ENCODE results near the gene ATP6AP2. TPM values are rescaled to one million over a fixed set of nuclear protein-coding genes. Genes with fewer than 3 reads are reported as not detected.

Gene ATP6AP2
- total and polyA plus RNA-seq, 2 experiments from 2014 or later = 50.5 to 164 TPM

GRCh38 chrX:40603446-40603845 is 22.7 kb downstream of the ATP6AP2 start:
- H3K4me1 ChIP-seq (ENCODE audit: low read depth) = no peaks in the 10 kb centered on the region
- TF ChIP-seq, protein P1, sequence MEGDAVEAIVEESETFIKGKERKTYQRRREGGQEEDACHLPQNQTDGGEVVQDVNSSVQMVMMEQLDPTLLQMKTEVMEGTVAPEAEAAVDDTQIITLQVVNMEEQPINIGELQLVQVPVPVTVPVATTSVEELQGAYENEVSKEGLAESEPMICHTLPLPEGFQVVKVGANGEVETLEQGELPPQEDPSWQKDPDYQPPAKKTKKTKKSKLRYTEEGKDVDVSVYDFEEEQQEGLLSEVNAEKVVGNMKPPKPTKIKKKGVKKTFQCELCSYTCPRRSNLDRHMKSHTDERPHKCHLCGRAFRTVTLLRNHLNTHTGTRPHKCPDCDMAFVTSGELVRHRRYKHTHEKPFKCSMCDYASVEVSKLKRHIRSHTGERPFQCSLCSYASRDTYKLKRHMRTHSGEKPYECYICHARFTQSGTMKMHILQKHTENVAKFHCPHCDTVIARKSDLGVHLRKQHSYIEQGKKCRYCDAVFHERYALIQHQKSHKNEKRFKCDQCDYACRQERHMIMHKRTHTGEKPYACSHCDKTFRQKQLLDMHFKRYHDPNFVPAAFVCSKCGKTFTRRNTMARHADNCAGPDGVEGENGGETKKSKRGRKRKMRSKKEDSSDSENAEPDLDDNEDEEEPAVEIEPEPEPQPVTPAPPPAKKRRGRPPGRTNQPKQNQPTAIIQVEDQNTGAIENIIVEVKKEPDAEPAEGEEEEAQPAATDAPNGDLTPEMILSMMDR (IDR thresholded peaks at IDR 0.05; ENCODE audit: low read depth, low read length) = no peak
- H3K27ac ChIP-seq = no peak overlapping the region
- H3K27me3 ChIP-seq = no peaks in the 10 kb centered on the region
- H3K9me3 ChIP-seq (ENCODE audit: low read depth) = no peaks in the 10 kb centered on the region
- DNase-seq (ENCODE audit: low read depth in 1 of 2, low spot score in 1 of 2) = no peak
- H3K4me3 ChIP-seq = no peak overlapping the region
- H3K36me3 ChIP-seq = peaks cover 22% of the 10 kb centered on the region

DNA sequence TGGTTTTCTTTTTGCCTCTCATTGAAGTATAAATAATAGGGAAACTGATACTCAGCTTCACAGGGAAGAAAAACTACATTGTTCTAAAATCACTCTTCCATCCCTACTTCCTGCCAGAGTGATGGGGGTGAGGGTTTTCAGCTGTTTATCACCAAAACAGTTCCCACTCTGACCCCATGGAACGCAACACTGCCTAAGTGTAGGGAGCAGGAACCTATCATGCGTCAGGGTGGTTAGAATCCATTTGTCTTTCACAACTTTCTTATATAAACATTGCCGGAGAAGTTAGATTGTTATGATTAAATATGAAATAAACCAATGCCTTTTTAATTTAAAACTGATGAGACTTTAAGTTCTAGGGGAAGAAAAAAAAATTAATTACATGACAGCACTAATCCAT is 26.6 kb downstream of the ATP6AP2 start:
- Histone ChIP-seq H3K27me3 (no peaks in the 10 kb centered on the region), H3K4me3 (no peak overlapping the region), H3K9me3 (ENCODE audit: low read depth) (no peaks in the 10 kb centered on the region), H3K4me1 (ENCODE audit: low read depth) (no peaks in the 10 kb centered on the region), H3K36me3 (no peaks in the 10 kb centered on the region), H3K27ac (no peak overlapping the region)
- TF ChIP-seq, protein P1 (IDR thresholded peaks at IDR 0.05; ENCODE audit: low read depth, low read length) = no peak
- DNase-seq (ENCODE audit: low read depth in 1 of 2, low spot score in 1 of 2) = peak in 1 of 2 donors; percentile 9

- Histone ChIP-seq H3K27ac (no peak overlapping the region), H3K4me3 (no peak overlapping the region), H3K9me3 (ENCODE audit: low read depth) (no peaks in the 10 kb centered on the region), H3K27me3 (no peaks in the 10 kb centered on the region), H3K4me1 (ENCODE audit: low read depth) (no peaks in the 10 kb centered on the region), H3K36me3 (no peaks in the 10 kb centered on the region)
- TF ChIP-seq, protein P1 (IDR thresholded peaks at IDR 0.05; ENCODE audit: low read depth, low read length) = no peak
- DNase-seq (ENCODE audit: low read depth in 1 of 2, low spot score in 1 of 2) = no peak
Observed at GRCh38 chrX:40612511-40612910, 31.7 kb downstream of the ATP6AP2 start.

DNA sequence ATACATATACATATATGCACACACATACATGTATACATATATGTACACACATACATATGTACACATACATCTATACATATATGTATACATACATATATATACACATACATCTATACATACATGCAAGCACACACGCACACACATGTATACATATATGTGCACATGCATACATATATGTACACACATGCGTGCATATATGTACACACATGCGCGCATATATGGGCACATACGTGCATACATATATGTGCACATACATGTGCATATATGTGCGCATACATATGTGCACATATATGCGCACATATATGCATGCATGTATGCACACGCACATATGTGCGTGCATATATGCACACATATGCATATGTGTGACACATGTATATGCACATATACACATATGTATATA is 35.2 kb downstream of the ATP6AP2 start:
- Histone ChIP-seq H3K4me1 (ENCODE audit: low read depth) (no peaks in the 10 kb centered on the region), H3K9me3 (ENCODE audit: low read depth) (no peaks in the 10 kb centered on the region), H3K36me3 (no peaks in the 10 kb centered on the region), H3K27ac (no peak overlapping the region), H3K27me3 (no peaks in the 10 kb centered on the region), H3K4me3 (no peak overlapping the region)
- TF ChIP-seq, protein P1 (IDR thresholded peaks at IDR 0.05; ENCODE audit: low read depth, low read length) = no peak
- DNase-seq (ENCODE audit: low read depth in 1 of 2, low spot score in 1 of 2) = no peak

- Histone ChIP-seq H3K4me3 (no peak overlapping the region), H3K4me1 (ENCODE audit: low read depth) (no peaks in the 10 kb centered on the region), H3K9me3 (ENCODE audit: low read depth) (no peaks in the 10 kb centered on the region), H3K36me3 (no peaks in the 10 kb centered on the region), H3K27ac (no peak overlapping the region), H3K27me3 (no peaks in the 10 kb centered on the region)
- TF ChIP-seq, protein P1 (IDR thresholded peaks at IDR 0.05; ENCODE audit: low read depth, low read length) = no peak
- no peak for DNase-seq (ENCODE audit: low read depth in 1 of 2, low spot score in 1 of 2)
Observed at GRCh38 chrX:40617566-40617965, 36.8 kb downstream of the ATP6AP2 start.

Measured in cardiac muscle cell (in vitro differentiated cells and primary cell).